Cardiac muscle cell (in vitro differentiated cells and primary cell): ENCODE results near the gene NRROS. TPM values are rescaled to one million over a fixed set of nuclear protein-coding genes. Genes with fewer than 3 reads are reported as not detected.

Experiments
- DNase-seq, 2 donors: peaks; one replicate each; pipeline versions ENCODE4 v3.0.0 to v3.0.0-alpha.2; 2010 to 2017; ENCODE audit warnings: low read depth in 1 of 2, low spot score in 1 of 2
- H3K27ac ChIP-seq: fragments of 200-600 bp; sonication (generic); 2 replicates; pipeline ENCODE4 v1.5.1; 2016
- H3K27me3 ChIP-seq: fragments of 200-600 bp; sonication (generic); 2 replicates; pipeline ENCODE4 v1.6.0; 2016; ENCODE audit warnings: control low read depth
- H3K36me3 ChIP-seq: fragments of 200-600 bp; sonication (generic); 2 replicates; pipeline ENCODE4 v1.5.1; 2016; ENCODE audit warnings: control low read depth
- H3K4me1 ChIP-seq: fragments of 200-600 bp; sonication (generic); 2 replicates; pipeline ENCODE4 v1.8.1; 2017; ENCODE audit warnings: low read depth, mild to moderate bottlenecking, mixed run types
- H3K4me3 ChIP-seq: fragments of 200-600 bp; sonication (generic); 2 replicates; pipeline ENCODE4 v1.5.1; 2016; ENCODE audit warnings: mild to moderate bottlenecking
- H3K9me3 ChIP-seq: fragments of 200-600 bp; sonication (generic); 2 replicates; pipeline ENCODE4 v1.5.1; 2017; ENCODE audit warnings: low read depth, mild to moderate bottlenecking, control low read depth
- CTCF ChIP-seq: IDR thresholded peaks from 2 replicates; pipeline ENCODE4 v1.5.1; 2012; ENCODE audit warnings: low read depth, mild to moderate bottlenecking, low read length
- polyA plus RNA-seq: library from polyadenylated mRNA; unstranded; fragments of >200 nt; fragmentation: Nextera tagmentation; extraction: Ambion mirVana; gene quantifications from 2 replicates; pipeline ENCODE4 v1.2.1, GENCODE V29; 2016
- total RNA-seq: library from RNA; depleted of rRNA; stranded (reverse); fragments of >200 nt; gene quantifications from 2 replicates; pipeline ENCODE4 v1.2.3, GENCODE V29; 2016

The NRROS gene
- total and polyA plus RNA-seq, 2 experiments from 2014 or later: 1.6 TPM; not detected in 1

GRCh38 chr3:196643761-196644160 is 4.3 kb downstream of the NRROS start:
- H3K36me3 ChIP-seq: no peaks in the 10 kb centered on the region
- no peak overlapping the region for H3K4me3 ChIP-seq
- peaks cover 11% of the 10 kb centered on the region for H3K27me3 ChIP-seq
- no peaks in the 10 kb centered on the region for H3K4me1 ChIP-seq
- TF ChIP-seq CTCF: no peak
- no peak overlapping the region for H3K27ac ChIP-seq
- no peaks in the 10 kb centered on the region for H3K9me3 ChIP-seq
- no peak for DNase-seq

GRCh38 chr3:196645096-196645495 is 5.6 kb downstream of the NRROS start:
- Histone ChIP-seq H3K9me3 (no peaks in the 10 kb centered on the region), H3K27ac (no peak overlapping the region), H3K27me3 (peaks cover 2% of the 10 kb centered on the region), H3K4me1 (no peaks in the 10 kb centered on the region), H3K4me3 (no peak overlapping the region), H3K36me3 (no peaks in the 10 kb centered on the region)
- no peak for DNase-seq
- TF ChIP-seq CTCF: no peak

GRCh38 chr3:196645897-196646665 is 6.6 kb downstream of the NRROS start:
- no peaks in the 10 kb centered on the region for H3K27me3 ChIP-seq
- no peaks in the 10 kb centered on the region for H3K36me3 ChIP-seq
- DNase-seq: no peak
- H3K4me1 ChIP-seq: no peaks in the 10 kb centered on the region
- no peak overlapping the region for H3K4me3 ChIP-seq
- H3K27ac ChIP-seq: no peak overlapping the region
- TF ChIP-seq CTCF: no peak
- no peaks in the 10 kb centered on the region for H3K9me3 ChIP-seq

- no peaks in the 10 kb centered on the region for H3K36me3 ChIP-seq
- no peaks in the 10 kb centered on the region for H3K27me3 ChIP-seq
- TF ChIP-seq CTCF: no peak
- H3K9me3 ChIP-seq: no peaks in the 10 kb centered on the region
- DNase-seq: no peak
- H3K4me1 ChIP-seq: no peaks in the 10 kb centered on the region
- H3K4me3 ChIP-seq: no peak overlapping the region
- no peak overlapping the region for H3K27ac ChIP-seq
Measured at GRCh38 chr3:196646666-196647216, 7.2 kb downstream of the NRROS start.

GRCh38 chr3:196650740-196651311 is 11.3 kb downstream of the NRROS start:
- no peaks in the 10 kb centered on the region for H3K27me3 ChIP-seq
- H3K4me1 ChIP-seq: no peaks in the 10 kb centered on the region
- no peak for TF ChIP-seq CTCF
- no peaks in the 10 kb centered on the region for H3K36me3 ChIP-seq
- H3K27ac ChIP-seq: no peak overlapping the region
- DNase-seq: peak in 1 of 2 donors; percentile 98
- H3K4me3 ChIP-seq: no peak overlapping the region
- no peaks in the 10 kb centered on the region for H3K9me3 ChIP-seq
